ENCODE data around the gene RARS2.

- TF ChIP-seq CTCF (IDR thresholded peaks at IDR 0.05; ENCODE audit: control extremely low read depth in 1 of 3, insufficient read depth in 1 of 3, low read depth in 1 of 3, low read length in 3 of 3) (no peak), SRF (IDR thresholded peaks at IDR 0.05; ENCODE audit: low read depth, low read length) (no peak)
Measured at GRCh38 chr6:87572883-87573282, 16.9 kb downstream of the RARS2 start.

Measured in H1 (cell line).